Measurements from ENCODE around the gene KLRK1. TPM values are rescaled to one million over a fixed set of nuclear protein-coding genes. Genes with fewer than 3 reads are reported as not detected.
A peak's percentile ranks its signal among the peaks of the same experiment; 100 is the strongest.
"Not testable (repeated sequence)": the region's sequence is repeated elsewhere in the genome, so short reads cannot be mapped to it uniquely, and the experiment has no call there.

The KLRK1 gene
- total RNA-seq, 1 experiment from 2014 or later, result not detected

DNA sequence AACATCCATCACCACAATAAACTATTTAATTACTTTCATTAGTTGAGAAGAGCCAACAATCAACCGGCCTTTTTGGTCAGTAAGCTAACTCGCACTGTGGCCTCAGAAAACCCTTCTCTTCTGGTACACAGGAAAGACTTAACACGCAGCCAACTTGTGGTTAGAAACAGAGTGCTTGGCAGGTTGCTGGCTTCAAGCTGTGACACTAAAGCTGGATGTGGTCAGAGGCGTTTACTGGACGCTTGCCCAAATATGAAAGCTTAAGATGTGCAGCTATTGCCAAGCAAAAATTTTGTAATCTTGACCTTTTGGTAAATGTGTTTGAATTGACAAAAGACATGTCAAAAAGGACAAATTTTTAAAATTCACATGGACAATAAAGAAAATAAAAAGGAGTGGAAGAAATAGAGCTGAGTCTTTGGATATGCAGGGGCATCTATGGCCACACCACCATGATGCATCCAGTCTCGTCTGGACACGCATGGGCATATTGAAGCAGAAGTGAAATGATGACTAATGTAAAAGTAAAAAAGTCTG lies 2.6 kb upstream of the KLRK1 start:
- intact Hi-C loops (cut with micrococcal nuclease), result no loop called here
- ChIA-PET CTCF (no interaction called here), POLR2A (ENCODE audit: unreplicated experiment) (no interaction called here)
- no peak overlapping the region for H3K4me3 ChIP-seq (ENCODE audit: low read length)
- ATAC-seq (peak; percentile 44), DNase-seq (peak; percentile 85)
- no TSS peak for BruUV-seq (replicated peaks)
- no peaks in the 10 kb centered on the region for H3K9me3 ChIP-seq (ENCODE audit: low read length)
- H2AFZ ChIP-seq (ENCODE audit: low read length), result no peak overlapping the region
- TF ChIP-seq EZH2 (IDR thresholded peaks at IDR 0.05; ENCODE audit: low read length, unreplicated experiment) (no peak), EZH2phosphoT487 (IDR thresholded peaks at IDR 0.05; ENCODE audit: borderline replicate concordance, low read length) (no peak)
- TF ChIP-seq, protein P1, sequence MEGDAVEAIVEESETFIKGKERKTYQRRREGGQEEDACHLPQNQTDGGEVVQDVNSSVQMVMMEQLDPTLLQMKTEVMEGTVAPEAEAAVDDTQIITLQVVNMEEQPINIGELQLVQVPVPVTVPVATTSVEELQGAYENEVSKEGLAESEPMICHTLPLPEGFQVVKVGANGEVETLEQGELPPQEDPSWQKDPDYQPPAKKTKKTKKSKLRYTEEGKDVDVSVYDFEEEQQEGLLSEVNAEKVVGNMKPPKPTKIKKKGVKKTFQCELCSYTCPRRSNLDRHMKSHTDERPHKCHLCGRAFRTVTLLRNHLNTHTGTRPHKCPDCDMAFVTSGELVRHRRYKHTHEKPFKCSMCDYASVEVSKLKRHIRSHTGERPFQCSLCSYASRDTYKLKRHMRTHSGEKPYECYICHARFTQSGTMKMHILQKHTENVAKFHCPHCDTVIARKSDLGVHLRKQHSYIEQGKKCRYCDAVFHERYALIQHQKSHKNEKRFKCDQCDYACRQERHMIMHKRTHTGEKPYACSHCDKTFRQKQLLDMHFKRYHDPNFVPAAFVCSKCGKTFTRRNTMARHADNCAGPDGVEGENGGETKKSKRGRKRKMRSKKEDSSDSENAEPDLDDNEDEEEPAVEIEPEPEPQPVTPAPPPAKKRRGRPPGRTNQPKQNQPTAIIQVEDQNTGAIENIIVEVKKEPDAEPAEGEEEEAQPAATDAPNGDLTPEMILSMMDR (conservative IDR thresholded peaks at IDR 0.05; ENCODE audit: low read depth, low read length), result no peak
- no peaks in the 10 kb centered on the region for H3K27me3 ChIP-seq (ENCODE audit: low read length)
- H3K79me2 ChIP-seq (ENCODE audit: low read length), result no peaks in the 10 kb centered on the region
- peaks cover 45% of the 10 kb centered on the region for H3K4me1 ChIP-seq (ENCODE audit: insufficient read depth, low read length)
- no peaks in the 10 kb centered on the region for H4K20me1 ChIP-seq (ENCODE audit: low read length)
- H3K9me2 ChIP-seq (replicated peaks; ENCODE audit: low read length), result no peaks in the 10 kb centered on the region
- no peak overlapping the region for H3K9ac ChIP-seq (ENCODE audit: low read length)
- H3K27ac ChIP-seq (ENCODE audit: low read length), result peak overlapping the region; percentile 25; the same call in 1 of the 2 replicates
- no peaks in the 10 kb centered on the region for H3F3A ChIP-seq (ENCODE audit: low read length, unreplicated experiment)
- peak overlapping the region; percentile 63 for H3K4me2 ChIP-seq (ENCODE audit: low read length)
- no peaks in the 10 kb centered on the region for H3K36me3 ChIP-seq (ENCODE audit: low read depth, low read length)

DNA sequence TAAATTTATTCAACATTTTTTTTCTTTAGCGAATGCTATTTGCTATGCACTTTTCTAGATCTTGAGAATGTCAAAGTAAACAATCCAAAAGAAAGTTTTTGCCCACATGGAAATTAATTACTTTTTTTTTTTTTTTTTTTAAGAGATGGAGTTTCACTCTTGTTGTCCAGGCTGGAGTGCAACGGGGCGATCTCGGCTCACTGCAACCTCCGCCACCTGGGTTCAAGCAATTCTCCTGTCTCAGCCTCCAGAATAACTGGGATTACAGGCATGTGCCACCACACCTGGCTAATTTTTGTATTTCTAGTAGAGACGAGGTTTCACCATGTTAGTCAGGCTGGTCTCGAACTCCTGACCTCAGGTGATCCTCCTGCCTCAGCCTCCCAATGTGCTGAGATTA lies 1.1 kb upstream of the KLRK1 start:
- intact Hi-C loops (cut with micrococcal nuclease); H3K4me3 ChIP-seq (ENCODE audit: low read length); H3K9me3 ChIP-seq (ENCODE audit: low read length); H3K9ac ChIP-seq (ENCODE audit: low read length); BruUV-seq (replicated peaks); H2AFZ ChIP-seq (ENCODE audit: low read length); H3K79me2 ChIP-seq (ENCODE audit: low read length); H3K9me2 ChIP-seq (replicated peaks; ENCODE audit: low read length); H3K27me3 ChIP-seq (ENCODE audit: low read length); CTCF ChIA-PET; POLR2A ChIA-PET (ENCODE audit: unreplicated experiment); H3K27ac ChIP-seq (ENCODE audit: low read length); DNase-seq; H3K4me2 ChIP-seq (ENCODE audit: low read length); H3K36me3 ChIP-seq (ENCODE audit: low read depth, low read length); H4K20me1 ChIP-seq (ENCODE audit: low read length); H3F3A ChIP-seq (ENCODE audit: low read length, unreplicated experiment); ATAC-seq: not testable (repeated sequence)
- peaks cover 40% of the 10 kb centered on the region for H3K4me1 ChIP-seq (ENCODE audit: insufficient read depth, low read length)

DNA sequence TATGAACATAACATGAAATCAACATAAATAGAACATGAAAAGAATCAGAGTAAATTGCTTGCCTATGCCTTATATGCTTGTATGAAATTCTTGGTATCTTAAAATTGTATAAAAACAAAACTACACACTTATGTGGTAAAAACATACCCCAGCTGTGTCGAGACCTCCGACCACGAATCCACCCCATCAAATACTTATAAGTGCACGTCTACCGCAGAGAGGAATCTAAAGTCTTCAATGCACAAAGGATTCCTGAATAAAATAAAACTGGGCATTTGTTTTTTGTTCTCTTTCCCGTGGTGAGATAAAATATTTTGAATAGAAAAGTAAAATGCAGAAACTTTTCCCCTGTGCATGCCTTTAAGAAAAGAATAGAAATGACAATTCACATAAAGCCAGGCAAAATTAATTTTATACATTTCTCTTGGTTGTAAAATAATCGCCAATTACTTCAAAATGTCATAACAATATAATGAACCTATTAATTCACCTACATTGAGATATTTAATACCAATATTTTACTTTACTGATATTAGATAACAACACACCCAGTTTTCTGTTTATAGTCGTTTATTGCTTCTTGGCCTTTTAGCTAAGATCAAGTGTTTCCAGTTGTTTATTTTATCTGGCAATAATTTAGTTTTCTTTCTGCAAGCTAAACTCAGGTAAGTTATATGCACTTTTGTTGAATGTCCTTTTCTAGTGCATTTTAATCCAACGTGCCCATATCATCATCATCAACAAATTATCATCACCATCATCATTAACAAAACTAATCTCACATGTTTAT lies 1.0 kb downstream of the KLRK1 start:
- no peak for DNase-seq
- H3K9ac ChIP-seq (ENCODE audit: low read length), result no peak overlapping the region
- H4K20me1 ChIP-seq (ENCODE audit: low read length), result no peaks in the 10 kb centered on the region
- no peaks in the 10 kb centered on the region for H3K9me3 ChIP-seq (ENCODE audit: low read length)
- no peak overlapping the region for H2AFZ ChIP-seq (ENCODE audit: low read length)
- no peak for ATAC-seq
- no peaks in the 10 kb centered on the region for H3K36me3 ChIP-seq (ENCODE audit: low read depth, low read length)
- H3K79me2 ChIP-seq (ENCODE audit: low read length), result no peaks in the 10 kb centered on the region
- H3K4me1 ChIP-seq (ENCODE audit: insufficient read depth, low read length), result peaks cover 35% of the 10 kb centered on the region
- CTCF ChIA-PET, result no interaction called here
- POLR2A ChIA-PET (ENCODE audit: unreplicated experiment), result no interaction called here
- no peak overlapping the region for H3K4me2 ChIP-seq (ENCODE audit: low read length)
- intact Hi-C loops (cut with micrococcal nuclease), result no loop called here
- H3K27ac ChIP-seq (ENCODE audit: low read length), result no peak overlapping the region
- peaks cover 5% of the 10 kb centered on the region for H3F3A ChIP-seq (ENCODE audit: low read length, unreplicated experiment)
- TF ChIP-seq EZH2phosphoT487 (IDR thresholded peaks at IDR 0.05; ENCODE audit: borderline replicate concordance, low read length) (no peak), EZH2 (IDR thresholded peaks at IDR 0.05; ENCODE audit: low read length, unreplicated experiment) (no peak)
- TF ChIP-seq, protein P1 (conservative IDR thresholded peaks at IDR 0.05; ENCODE audit: low read depth, low read length), result no peak
- no TSS peak for BruUV-seq (replicated peaks)
- no peaks in the 10 kb centered on the region for H3K9me2 ChIP-seq (replicated peaks; ENCODE audit: low read length)
- H3K4me3 ChIP-seq (ENCODE audit: low read length), result no peak overlapping the region
- H3K27me3 ChIP-seq (ENCODE audit: low read length), result no peaks in the 10 kb centered on the region

DNA sequence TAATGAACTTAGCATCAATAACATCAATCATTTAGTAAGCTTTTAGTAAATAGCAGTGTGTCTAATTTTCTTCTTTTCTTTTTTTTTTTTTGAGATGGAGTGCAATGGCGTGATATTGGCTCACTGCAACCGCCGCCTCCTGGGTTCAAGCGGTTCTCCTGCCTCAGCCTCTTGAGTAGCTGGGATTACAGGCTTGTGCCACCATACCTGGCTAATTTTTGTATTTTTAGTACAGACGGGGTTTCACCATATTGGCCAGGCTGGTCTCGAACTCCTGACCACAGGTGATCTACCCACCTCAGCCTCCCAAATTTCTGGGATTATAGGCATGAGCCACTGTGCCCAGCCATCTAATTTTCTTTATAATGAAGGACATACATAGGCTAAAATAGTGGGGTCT lies 2.3 kb downstream of the KLRK1 start:
- H3K79me2 ChIP-seq (ENCODE audit: low read length); H4K20me1 ChIP-seq (ENCODE audit: low read length); BruUV-seq (replicated peaks); H3K9me2 ChIP-seq (replicated peaks; ENCODE audit: low read length); H3K27me3 ChIP-seq (ENCODE audit: low read length); DNase-seq; H3K36me3 ChIP-seq (ENCODE audit: low read depth, low read length); ATAC-seq; H3K9ac ChIP-seq (ENCODE audit: low read length); H3K27ac ChIP-seq (ENCODE audit: low read length); H3K4me3 ChIP-seq (ENCODE audit: low read length); intact Hi-C loops (cut with micrococcal nuclease); H2AFZ ChIP-seq (ENCODE audit: low read length); H3K4me2 ChIP-seq (ENCODE audit: low read length); H3F3A ChIP-seq (ENCODE audit: low read length, unreplicated experiment); POLR2A ChIA-PET (ENCODE audit: unreplicated experiment); H3K9me3 ChIP-seq (ENCODE audit: low read length): not testable (repeated sequence)
- CTCF ChIA-PET, result interaction anchor here (0.5 kb wide), 1 partner anchor 1096 kb away, joined by 5 read pairs; no protein-coding TSS in a partner anchor
- peaks cover 22% of the 10 kb centered on the region for H3K4me1 ChIP-seq (ENCODE audit: insufficient read depth, low read length)

Data from PC-3 (cell line).